T-helper 17 cell (primary cell): Measurements from ENCODE around the gene METTL25B. TPM values are rescaled to one million over a fixed set of nuclear protein-coding genes. Genes with fewer than 3 reads are reported as not detected.
"Not testable (repeated sequence)": the region's sequence is repeated elsewhere in the genome, so short reads cannot be mapped to it uniquely, and the experiment has no call there.

Source experiments
- ATAC-seq: fragments of 150-1000 bp; cut with Tn5 transposase; 2 replicates; pipeline ENCODE4 v1.10.0; 2021; ENCODE audit warnings: mild to moderate bottlenecking, moderate library complexity
- DNase-seq, 3 donors: peaks; one replicate each; pipeline versions ENCODE4 v3.0.0 to v3.0.0-alpha.2; 2020 to 2021
- H3K9me3 ChIP-seq: one replicate; pipeline ENCODE4 v1.7.0; 2013; ENCODE audit warnings: low read length, mild to moderate bottlenecking; ENCODE audit not compliant: control insufficient read depth, poor library complexity, severe bottlenecking
- H3K27ac Mint-ChIP-seq: one replicate; pipeline ENCODE4 v1.8.0; 2022; ENCODE audit warnings: mild to moderate bottlenecking, moderate library complexity, mixed read lengths
- H3K27me3 Mint-ChIP-seq: one replicate; pipeline ENCODE4 v1.8.0; 2022; ENCODE audit warnings: mixed read lengths
- H3K36me3 Mint-ChIP-seq: one replicate; pipeline ENCODE4 v1.8.0; 2022; ENCODE audit warnings: low read depth, mixed read lengths
- H3K4me1 Mint-ChIP-seq: one replicate; pipeline ENCODE4 v1.8.0; 2022; ENCODE audit warnings: mild to moderate bottlenecking, mixed read lengths
- H3K4me3 Mint-ChIP-seq: one replicate; pipeline ENCODE4 v1.8.0; 2022; ENCODE audit warnings: mild to moderate bottlenecking, moderate library complexity, mixed read lengths
- total RNA-seq, 4 donors: library from RNA in 2 of 4; stranded (reverse) in 2 of 4; gene quantifications; one replicate each; pipeline ENCODE4 v1.2.3 and lab custom pipeline; 2022 to 2026

Gene METTL25B
- total RNA-seq, 2 donors from 2014 or later, result 13.1 to 21.6 TPM

DNA sequence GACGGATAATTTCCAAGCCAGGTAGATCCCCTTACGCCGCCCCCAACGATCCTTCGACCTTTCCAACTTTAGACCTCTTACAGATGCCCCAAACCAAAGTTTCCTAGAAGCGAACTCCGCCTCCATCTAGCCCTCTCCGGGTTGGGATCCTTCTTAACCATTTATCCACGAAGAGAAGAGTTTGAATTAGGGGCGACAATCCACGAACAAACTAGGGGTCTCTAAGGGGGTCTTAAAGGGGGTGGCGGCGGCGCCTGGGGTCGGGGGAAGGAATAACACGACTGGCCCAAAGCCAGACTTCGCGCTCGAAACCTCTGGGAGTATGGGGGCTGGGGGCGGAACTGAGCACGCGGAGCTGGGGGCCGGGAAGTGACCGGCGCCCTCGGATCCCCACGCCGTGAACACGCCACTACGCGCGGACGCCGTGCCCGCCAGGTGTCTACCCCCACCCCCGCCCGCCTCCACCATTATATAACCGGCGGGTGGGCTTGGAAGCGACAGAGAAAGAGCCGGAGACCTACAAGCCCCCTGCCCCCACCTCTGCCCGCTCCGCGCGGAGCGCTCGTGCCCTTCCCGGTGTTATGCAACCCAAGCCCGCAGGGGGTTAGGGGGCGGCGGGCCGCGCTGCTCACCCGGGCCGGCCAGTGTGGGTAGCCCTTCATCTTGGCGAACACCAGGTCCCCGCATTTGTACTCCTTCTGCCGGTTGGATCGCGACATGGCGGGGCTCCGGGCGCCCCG, 22.6 kb downstream of the METTL25B start:
- Mint-ChIP-seq H3K36me3 (peaks cover 2% of the 10 kb centered on the region), H3K27me3 (no peaks in the 10 kb centered on the region), H3K4me3 (peak overlapping the region; percentile 94), H3K27ac (peak overlapping the region; percentile 99), H3K4me1 (peaks cover 39% of the 10 kb centered on the region)
- ATAC-seq, result peak; percentile 29
- peak in 1 of 3 donors; percentile 22 for DNase-seq
- no peaks in the 10 kb centered on the region for H3K9me3 ChIP-seq

DNA sequence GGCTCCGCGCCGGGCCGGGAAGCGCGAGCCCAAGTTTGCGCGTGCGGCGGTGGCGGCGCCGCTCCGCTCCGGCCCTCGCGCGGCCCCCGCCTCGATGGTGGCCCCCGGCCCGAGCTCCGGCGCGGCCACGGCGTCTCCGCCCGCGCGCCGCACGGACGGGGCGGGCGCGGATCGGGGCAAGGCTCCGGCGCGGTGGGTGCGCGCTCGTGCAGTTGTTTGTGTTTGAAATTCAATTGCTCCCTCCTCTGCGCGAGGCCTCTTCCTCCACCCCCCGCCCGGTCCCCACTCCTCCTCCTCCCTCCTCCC, 23.1 kb downstream of the METTL25B start, which contains the start of gene HDGF:
Gene HDGF, minus strand, starts transcription at position 225 of the 306 bp plus-strand sequence. CDS start 246 bp downstream, outside the sequence.
- Mint-ChIP-seq H3K4me3 (peak within 1 kb of the TSS; percentile 94), H3K27me3 (no peaks in the 10 kb centered on the region), H3K36me3 (peaks cover 2% of the 10 kb centered on the region), H3K27ac (peak within 1 kb of the TSS; percentile 99), H3K4me1 (peaks cover 36% of the 10 kb centered on the region)
- no peak for DNase-seq
- no peaks in the 10 kb centered on the region for H3K9me3 ChIP-seq
- no peak for ATAC-seq

GRCh38 chr1:156751757-156752481, 23.6 kb downstream of the METTL25B start:
- ATAC-seq (peak; percentile 88), DNase-seq (peak; percentile 90 to 97 (median 96))
- no peaks in the 10 kb centered on the region for H3K9me3 ChIP-seq
- peak overlapping the region; percentile 94 for H3K4me3 Mint-ChIP-seq
- no peaks in the 10 kb centered on the region for H3K27me3 Mint-ChIP-seq
- H3K36me3 Mint-ChIP-seq, result peaks cover 2% of the 10 kb centered on the region
- H3K4me1 Mint-ChIP-seq, result peaks cover 33% of the 10 kb centered on the region
- H3K27ac Mint-ChIP-seq, result peak overlapping the region; percentile 74

- H3K9me3 ChIP-seq, result no peaks in the 10 kb centered on the region
- ATAC-seq (no peak), DNase-seq (no peak)
- Mint-ChIP-seq H3K27me3 (no peaks in the 10 kb centered on the region), H3K4me1 (peaks cover 26% of the 10 kb centered on the region), H3K27ac (peak overlapping the region; percentile 74), H3K4me3 (peak overlapping the region; percentile 94), H3K36me3 (peaks cover 2% of the 10 kb centered on the region)
These were observed 24.7 kb downstream of the METTL25B start for GRCh38 chr1:156752843-156753482.

- Mint-ChIP-seq H3K27me3 (no peaks in the 10 kb centered on the region), H3K36me3 (peaks cover 2% of the 10 kb centered on the region), H3K27ac (no peak overlapping the region), H3K4me3 (no peak overlapping the region), H3K4me1 (peaks cover 17% of the 10 kb centered on the region)
- ATAC-seq, result no peak
- no peaks in the 10 kb centered on the region for H3K9me3 ChIP-seq
- DNase-seq, result no peak
These were observed 25.9 kb downstream of the METTL25B start for GRCh38 chr1:156754219-156754618.

DNA sequence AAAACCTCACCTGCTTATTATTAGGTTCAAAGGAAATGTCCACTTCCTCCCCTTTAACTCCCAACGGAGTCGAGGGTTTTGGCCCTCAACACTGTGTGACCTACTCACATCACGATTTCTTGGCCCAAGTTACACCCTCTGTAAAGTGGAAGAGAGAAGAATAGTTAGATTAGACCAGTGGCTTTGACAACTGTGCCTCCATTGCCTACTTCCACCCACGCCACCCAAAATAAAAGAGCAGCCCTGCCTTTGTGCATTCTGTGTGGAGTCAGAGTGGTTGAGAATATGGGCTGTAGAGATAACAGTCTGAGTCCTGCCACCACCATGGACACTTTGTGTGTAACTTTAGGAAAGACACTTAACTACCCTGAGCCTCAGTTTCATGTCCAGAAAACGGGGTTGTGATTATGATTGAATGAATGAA, 27.3 kb downstream of the METTL25B start:
- no peak overlapping the region for H3K27ac Mint-ChIP-seq
- H3K9me3 ChIP-seq, result no peaks in the 10 kb centered on the region
- H3K4me3 Mint-ChIP-seq, result no peak overlapping the region
- peaks cover 6% of the 10 kb centered on the region for H3K4me1 Mint-ChIP-seq
- ATAC-seq, result no peak
- peaks cover 2% of the 10 kb centered on the region for H3K36me3 Mint-ChIP-seq
- no peak for DNase-seq
- H3K27me3 Mint-ChIP-seq, result no peaks in the 10 kb centered on the region

- Mint-ChIP-seq H3K27me3 (no peaks in the 10 kb centered on the region), H3K4me3 (no peak overlapping the region), H3K36me3 (peaks cover 2% of the 10 kb centered on the region), H3K27ac (no peak overlapping the region), H3K4me1 (peaks cover 6% of the 10 kb centered on the region)
- DNase-seq, result no peak
- no peak for ATAC-seq
- H3K9me3 ChIP-seq, result no peaks in the 10 kb centered on the region
These were observed 28.1 kb downstream of the METTL25B start for GRCh38 chr1:156756355-156756754.

- H3K27me3 Mint-ChIP-seq, ATAC-seq, DNase-seq, H3K36me3 Mint-ChIP-seq, H3K27ac Mint-ChIP-seq, H3K4me3 Mint-ChIP-seq, H3K9me3 ChIP-seq, H3K4me1 Mint-ChIP-seq: not testable (repeated sequence)
These were observed 29.4 kb downstream of the METTL25B start for GRCh38 chr1:156757572-156758253.

DNA sequence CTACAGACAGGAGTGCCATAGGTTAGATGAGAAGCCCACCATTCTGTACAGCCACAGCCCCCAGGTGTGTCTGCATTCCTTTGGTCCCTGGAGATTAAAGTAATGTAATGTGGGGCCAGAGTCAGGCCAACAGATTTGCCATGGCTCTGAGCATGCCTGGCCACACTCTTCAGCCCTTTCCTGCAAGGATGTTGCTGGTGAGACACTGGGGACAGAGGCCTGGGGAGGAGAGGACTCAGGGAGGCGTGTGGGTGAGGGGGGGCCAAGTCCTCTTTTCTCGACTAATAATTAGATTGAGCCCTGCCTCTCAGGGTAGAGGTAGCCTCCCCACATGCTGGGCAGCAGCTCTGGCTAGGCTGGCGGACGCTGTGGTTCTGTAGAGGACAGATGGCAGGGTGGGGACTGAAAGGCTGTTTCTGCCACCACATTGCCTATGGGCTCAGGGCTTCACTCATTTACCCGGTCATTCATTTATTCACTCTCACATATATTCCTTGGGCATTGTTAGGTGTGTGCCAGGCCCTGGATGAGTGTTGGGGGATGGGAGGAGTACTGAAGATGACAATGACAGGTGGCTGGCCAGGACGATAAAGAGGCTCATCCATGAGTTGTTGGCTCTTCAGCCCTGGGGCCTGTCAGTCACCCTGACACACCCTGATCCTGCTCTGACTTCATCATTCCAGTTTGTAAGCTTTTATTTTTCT, 32.0 kb downstream of the METTL25B start:
- Mint-ChIP-seq H3K27ac (no peak overlapping the region), H3K27me3 (no peaks in the 10 kb centered on the region), H3K36me3 (no peaks in the 10 kb centered on the region), H3K4me1 (peaks cover 3% of the 10 kb centered on the region), H3K4me3 (no peak overlapping the region)
- DNase-seq, result no peak
- H3K9me3 ChIP-seq, result no peaks in the 10 kb centered on the region
- no peak for ATAC-seq

GRCh38 chr1:156760796-156761104, 32.5 kb downstream of the METTL25B start:
- no peaks in the 10 kb centered on the region for H3K9me3 ChIP-seq
- DNase-seq, result no peak
- no peak overlapping the region for H3K27ac Mint-ChIP-seq
- peaks cover 3% of the 10 kb centered on the region for H3K4me1 Mint-ChIP-seq
- no peak overlapping the region for H3K4me3 Mint-ChIP-seq
- no peaks in the 10 kb centered on the region for H3K36me3 Mint-ChIP-seq
- ATAC-seq, result no peak
- no peaks in the 10 kb centered on the region for H3K27me3 Mint-ChIP-seq

DNA sequence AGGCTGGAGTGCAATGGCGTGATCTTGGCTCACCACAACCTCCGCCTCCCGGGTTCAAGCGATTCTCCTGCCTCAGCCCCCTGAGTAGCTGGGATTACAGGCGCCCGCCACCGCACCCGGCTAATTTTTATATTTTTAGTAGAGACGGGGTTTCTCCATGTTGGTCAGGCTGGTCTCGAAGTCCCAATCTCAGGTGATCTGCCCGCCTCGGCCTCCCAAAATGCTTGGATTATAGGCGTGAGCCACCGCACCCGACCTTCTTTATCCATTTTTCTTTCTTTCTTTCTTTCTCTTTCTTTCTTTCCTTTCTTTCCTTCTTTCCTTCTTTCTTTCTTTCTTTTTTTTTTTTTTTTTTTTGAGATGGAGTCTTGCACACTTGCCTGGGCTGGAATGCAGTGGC, 36.9 kb downstream of the METTL25B start:
- H3K27ac Mint-ChIP-seq, ATAC-seq, DNase-seq, H3K27me3 Mint-ChIP-seq, H3K36me3 Mint-ChIP-seq, H3K4me3 Mint-ChIP-seq, H3K9me3 ChIP-seq: not testable (repeated sequence)
- H3K4me1 Mint-ChIP-seq, result peaks cover 20% of the 10 kb centered on the region

GRCh38 chr1:156765666-156766065, 37.4 kb downstream of the METTL25B start:
- ATAC-seq, result no peak
- H3K9me3 ChIP-seq, result no peaks in the 10 kb centered on the region
- H3K27ac Mint-ChIP-seq, result no peak overlapping the region
- no peak for DNase-seq
- peaks cover 22% of the 10 kb centered on the region for H3K4me1 Mint-ChIP-seq
- H3K27me3 Mint-ChIP-seq, result no peaks in the 10 kb centered on the region
- H3K36me3 Mint-ChIP-seq, result peaks cover under 1% of the 10 kb centered on the region
- H3K4me3 Mint-ChIP-seq, result no peak overlapping the region
